AML-193 (cell line): ENCODE measurements around the gene MCCD1.

Experiments
- DNase-seq, 2 experiments: peaks; one replicate each; lab custom pipeline; 2025; lab: John Stamatoyannopoulos, UW

MCCD1 gene

DNA sequence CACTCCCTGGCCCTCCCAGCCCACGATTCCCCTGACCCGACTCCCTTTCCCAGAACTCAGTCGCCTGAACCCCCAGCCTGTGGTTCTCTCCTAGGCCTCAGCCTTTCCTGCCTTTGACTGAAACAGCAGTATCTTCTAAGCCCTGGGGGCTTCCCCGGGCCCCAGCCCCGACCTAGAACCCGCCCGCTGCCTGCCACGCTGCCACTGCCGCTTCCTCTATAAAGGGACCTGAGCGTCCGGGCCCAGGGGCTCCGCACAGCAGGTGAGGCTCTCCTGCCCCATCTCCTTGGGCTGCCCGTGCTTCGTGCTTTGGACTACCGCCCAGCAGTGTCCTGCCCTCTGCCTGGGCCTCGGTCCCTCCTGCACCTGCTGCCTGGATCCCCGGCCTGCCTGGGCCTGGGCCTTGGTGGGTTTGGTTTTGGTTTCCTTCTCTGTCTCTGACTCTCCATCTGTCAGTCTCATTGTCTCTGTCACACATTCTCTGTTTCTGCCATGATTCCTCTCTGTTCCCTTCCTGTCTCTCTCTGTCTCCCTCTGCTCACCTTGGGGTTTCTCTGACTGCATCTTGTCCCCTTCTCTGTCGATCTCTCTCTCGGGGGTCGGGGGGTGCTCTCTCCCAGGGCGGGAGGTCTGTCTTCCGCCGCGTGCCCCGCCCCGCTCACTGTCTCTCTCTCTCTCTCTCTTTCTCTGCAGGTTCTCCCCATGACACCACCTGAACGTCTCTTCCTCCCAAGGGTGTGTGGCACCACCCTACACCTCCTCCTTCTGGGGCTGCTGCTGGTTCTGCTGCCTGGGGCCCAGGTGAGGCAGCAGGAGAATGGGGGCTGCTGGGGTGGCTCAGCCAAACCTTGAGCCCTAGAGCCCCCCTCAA, 43.5 kb downstream of the MCCD1 start, which contains the start of gene LTA:
Gene LTA, plus strand, starts transcription at position 249 of the 871 bp plus-strand sequence. Its CDS starts 454 bp downstream, at position 703.
- no peak for DNase-seq

DNA sequence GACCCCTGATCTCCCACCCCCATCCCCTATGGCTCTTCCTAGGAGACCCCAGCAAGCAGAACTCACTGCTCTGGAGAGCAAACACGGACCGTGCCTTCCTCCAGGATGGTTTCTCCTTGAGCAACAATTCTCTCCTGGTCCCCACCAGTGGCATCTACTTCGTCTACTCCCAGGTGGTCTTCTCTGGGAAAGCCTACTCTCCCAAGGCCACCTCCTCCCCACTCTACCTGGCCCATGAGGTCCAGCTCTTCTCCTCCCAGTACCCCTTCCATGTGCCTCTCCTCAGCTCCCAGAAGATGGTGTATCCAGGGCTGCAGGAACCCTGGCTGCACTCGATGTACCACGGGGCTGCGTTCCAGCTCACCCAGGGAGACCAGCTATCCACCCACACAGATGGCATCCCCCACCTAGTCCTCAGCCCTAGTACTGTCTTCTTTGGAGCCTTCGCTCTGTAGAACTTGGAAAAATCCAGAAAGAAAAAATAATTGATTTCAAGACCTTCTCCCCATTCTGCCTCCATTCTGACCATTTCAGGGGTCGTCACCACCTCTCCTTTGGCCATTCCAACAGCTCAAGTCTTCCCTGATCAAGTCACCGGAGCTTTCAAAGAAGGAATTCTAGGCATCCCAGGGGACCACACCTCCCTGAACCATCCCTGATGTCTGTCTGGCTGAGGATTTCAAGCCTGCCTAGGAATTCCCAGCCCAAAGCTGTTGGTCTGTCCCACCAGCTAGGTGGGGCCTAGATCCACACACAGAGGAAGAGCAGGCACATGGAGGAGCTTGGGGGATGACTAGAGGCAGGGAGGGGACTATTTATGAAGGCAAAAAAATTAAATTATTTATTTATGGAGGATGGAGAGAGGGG, 44.7 kb downstream of the MCCD1 start:
- no peak for DNase-seq

DNA sequence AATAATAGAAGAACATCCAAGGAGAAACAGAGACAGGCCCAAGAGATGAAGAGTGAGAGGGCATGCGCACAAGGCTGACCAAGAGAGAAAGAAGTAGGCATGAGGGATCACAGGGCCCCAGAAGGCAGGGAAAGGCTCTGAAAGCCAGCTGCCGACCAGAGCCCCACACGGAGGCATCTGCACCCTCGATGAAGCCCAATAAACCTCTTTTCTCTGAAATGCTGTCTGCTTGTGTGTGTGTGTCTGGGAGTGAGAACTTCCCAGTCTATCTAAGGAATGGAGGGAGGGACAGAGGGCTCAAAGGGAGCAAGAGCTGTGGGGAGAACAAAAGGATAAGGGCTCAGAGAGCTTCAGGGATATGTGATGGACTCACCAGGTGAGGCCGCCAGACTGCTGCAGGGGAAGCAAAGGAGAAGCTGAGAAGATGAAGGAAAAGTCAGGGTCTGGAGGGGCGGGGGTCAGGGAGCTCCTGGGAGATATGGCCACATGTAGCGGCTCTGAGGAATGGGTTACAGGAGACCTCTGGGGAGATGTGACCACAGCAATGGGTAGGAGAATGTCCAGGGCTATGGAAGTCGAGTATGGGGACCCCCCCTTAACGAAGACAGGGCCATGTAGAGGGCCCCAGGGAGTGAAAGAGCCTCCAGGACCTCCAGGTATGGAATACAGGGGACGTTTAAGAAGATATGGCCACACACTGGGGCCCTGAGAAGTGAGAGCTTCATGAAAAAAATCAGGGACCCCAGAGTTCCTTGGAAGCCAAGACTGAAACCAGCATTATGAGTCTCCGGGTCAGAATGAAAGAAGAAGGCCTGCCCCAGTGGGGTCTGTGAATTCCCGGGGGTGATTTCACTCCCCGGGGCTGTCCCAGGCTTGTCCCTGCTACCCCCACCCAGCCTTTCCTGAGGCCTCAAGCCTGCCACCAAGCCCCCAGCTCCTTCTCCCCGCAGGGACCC, 45.6 kb downstream of the MCCD1 start:
- DNase-seq: no peak

DNA sequence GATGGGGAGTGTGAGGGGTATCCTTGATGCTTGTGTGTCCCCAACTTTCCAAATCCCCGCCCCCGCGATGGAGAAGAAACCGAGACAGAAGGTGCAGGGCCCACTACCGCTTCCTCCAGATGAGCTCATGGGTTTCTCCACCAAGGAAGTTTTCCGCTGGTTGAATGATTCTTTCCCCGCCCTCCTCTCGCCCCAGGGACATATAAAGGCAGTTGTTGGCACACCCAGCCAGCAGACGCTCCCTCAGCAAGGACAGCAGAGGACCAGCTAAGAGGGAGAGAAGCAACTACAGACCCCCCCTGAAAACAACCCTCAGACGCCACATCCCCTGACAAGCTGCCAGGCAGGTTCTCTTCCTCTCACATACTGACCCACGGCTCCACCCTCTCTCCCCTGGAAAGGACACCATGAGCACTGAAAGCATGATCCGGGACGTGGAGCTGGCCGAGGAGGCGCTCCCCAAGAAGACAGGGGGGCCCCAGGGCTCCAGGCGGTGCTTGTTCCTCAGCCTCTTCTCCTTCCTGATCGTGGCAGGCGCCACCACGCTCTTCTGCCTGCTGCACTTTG, 46.7 kb downstream of the MCCD1 start, which contains the start of gene TNF:
Gene TNF, plus strand, starts transcription at position 231 of the 567 bp plus-strand sequence. Its CDS starts 177 bp downstream, at position 408.
- no peak for DNase-seq

DNA sequence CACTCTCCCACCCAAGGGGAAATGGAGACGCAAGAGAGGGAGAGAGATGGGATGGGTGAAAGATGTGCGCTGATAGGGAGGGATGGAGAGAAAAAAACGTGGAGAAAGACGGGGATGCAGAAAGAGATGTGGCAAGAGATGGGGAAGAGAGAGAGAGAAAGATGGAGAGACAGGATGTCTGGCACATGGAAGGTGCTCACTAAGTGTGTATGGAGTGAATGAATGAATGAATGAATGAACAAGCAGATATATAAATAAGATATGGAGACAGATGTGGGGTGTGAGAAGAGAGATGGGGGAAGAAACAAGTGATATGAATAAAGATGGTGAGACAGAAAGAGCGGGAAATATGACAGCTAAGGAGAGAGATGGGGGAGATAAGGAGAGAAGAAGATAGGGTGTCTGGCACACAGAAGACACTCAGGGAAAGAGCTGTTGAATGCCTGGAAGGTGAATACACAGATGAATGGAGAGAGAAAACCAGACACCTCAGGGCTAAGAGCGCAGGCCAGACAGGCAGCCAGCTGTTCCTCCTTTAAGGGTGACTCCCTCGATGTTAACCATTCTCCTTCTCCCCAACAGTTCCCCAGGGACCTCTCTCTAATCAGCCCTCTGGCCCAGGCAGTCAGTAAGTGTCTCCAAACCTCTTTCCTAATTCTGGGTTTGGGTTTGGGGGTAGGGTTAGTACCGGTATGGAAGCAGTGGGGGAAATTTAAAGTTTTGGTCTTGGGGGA, 47.4 kb downstream of the MCCD1 start:
- no peak for DNase-seq

DNA sequence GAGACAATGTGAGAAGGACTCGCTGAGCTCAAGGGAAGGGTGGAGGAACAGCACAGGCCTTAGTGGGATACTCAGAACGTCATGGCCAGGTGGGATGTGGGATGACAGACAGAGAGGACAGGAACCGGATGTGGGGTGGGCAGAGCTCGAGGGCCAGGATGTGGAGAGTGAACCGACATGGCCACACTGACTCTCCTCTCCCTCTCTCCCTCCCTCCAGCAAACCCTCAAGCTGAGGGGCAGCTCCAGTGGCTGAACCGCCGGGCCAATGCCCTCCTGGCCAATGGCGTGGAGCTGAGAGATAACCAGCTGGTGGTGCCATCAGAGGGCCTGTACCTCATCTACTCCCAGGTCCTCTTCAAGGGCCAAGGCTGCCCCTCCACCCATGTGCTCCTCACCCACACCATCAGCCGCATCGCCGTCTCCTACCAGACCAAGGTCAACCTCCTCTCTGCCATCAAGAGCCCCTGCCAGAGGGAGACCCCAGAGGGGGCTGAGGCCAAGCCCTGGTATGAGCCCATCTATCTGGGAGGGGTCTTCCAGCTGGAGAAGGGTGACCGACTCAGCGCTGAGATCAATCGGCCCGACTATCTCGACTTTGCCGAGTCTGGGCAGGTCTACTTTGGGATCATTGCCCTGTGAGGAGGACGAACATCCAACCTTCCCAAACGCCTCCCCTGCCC, 48.3 kb downstream of the MCCD1 start:
- no peak for DNase-seq

DNA sequence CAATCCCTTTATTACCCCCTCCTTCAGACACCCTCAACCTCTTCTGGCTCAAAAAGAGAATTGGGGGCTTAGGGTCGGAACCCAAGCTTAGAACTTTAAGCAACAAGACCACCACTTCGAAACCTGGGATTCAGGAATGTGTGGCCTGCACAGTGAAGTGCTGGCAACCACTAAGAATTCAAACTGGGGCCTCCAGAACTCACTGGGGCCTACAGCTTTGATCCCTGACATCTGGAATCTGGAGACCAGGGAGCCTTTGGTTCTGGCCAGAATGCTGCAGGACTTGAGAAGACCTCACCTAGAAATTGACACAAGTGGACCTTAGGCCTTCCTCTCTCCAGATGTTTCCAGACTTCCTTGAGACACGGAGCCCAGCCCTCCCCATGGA, 48.8 kb downstream of the MCCD1 start:
- DNase-seq: no peak

DNA sequence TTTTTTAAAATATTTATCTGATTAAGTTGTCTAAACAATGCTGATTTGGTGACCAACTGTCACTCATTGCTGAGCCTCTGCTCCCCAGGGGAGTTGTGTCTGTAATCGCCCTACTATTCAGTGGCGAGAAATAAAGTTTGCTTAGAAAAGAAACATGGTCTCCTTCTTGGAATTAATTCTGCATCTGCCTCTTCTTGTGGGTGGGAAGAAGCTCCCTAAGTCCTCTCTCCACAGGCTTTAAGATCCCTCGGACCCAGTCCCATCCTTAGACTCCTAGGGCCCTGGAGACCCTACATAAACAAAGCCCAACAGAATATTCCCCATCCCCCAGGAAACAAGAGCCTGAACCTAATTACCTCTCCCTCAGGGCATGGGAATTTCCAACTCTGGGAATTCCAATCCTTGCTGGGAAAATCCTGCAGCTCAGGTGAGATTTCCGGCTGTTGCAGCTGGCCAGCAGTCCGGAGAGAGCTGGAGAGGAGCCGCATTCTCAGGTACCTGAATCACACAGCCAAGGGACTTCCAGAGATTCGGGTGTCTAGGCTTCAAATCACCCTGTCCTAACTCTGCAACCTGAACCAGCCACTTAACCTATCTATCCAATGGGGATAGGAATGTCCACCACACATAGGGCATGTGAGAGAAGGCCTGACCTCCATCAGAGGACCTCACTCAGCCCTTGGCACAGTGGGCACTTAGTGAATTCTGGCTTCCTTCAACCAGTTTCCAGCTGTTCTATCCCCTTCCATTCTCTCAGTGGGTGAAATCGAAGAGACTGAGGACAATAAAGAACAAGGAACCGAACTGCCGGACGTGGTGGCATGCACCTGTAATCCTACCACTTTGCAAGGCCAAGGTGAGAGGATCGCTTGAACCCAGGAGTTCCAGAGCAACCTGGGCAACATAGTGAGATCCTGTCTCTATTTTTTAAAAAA, 49.7 kb downstream of the MCCD1 start:
- no peak for DNase-seq

DNA sequence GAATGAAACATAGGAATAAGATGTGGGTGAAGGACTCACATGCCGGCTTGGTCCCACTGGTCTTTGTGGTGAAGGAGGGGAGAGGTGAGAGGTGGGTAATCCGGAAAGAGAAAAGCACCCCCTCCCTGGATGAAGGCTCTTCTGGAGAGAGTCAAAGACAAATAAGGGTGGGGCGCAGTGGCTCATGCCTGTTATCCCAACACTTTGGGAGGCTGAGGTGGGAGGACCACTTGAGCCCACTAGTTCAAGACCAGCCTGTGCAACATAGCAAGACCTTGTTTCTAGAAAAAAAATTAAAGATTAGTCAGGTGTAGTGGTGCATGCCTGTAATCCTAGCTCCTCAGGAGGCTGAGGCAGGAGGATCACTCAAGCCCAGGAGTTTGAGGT, 50.4 kb downstream of the MCCD1 start:
- no peak for DNase-seq
